ENCODE results near the gene ZNF846.

- no peak for TF ChIP-seq CTCF (IDR thresholded peaks at IDR 0.05)
- TF ChIP-seq POLR2A (IDR thresholded peaks at IDR 0.05): no peak
Measured at GRCh38 chr19:9741476-9742171, 26.9 kb downstream of the ZNF846 start.

Measured in testis (tissue), 2 donors.